Neural progenitor cell (in vitro differentiated cells): ENCODE measurements around the gene EYA4.

Experiments
- EZH2 ChIP-seq: fragments of 200-600 bp; sonication (generic); IDR thresholded peaks from 2 replicates; pipeline ENCODE4 v1.6.1; 2017; ENCODE audit warnings: antibody characterized with exemption, mild to moderate bottlenecking, moderate library complexity
- EZH2phosphoT487 ChIP-seq: fragments of 200-600 bp; sonication (generic); IDR thresholded peaks from 2 replicates; pipeline ENCODE4 v1.6.1; 2017; ENCODE audit warnings: antibody characterized with exemption
- TF ChIP-seq, protein P1 (sequence below): fragments of 200-600 bp; sonication (generic); IDR thresholded peaks from 2 replicates; pipeline ENCODE4 v1.5.1; 2017; ENCODE audit warnings: antibody characterized with exemption, mild to moderate bottlenecking

DNA sequence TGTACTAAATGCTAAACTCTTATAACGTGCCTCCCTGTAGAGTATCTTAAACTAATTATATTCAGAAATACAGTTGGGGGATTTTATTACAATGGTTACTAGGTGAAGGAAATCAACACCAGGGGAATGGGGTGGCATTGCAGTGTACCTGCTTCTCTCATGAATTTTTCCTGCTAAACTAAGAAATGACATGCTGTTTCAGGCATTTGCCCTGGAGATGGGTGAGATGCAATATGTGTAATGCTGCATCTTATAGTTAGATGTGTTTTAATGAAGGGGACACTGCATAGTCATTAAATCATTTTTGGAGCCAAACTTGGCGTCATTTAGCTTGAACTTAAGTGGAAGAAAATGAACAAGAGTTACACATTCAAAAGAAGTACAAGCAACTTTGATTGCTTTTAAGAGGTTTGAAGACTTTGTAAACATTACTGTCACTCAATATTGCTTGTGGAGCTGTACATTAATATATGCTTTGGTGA, 4.3 kb downstream of the EYA4 start:
- TF ChIP-seq, protein P1, sequence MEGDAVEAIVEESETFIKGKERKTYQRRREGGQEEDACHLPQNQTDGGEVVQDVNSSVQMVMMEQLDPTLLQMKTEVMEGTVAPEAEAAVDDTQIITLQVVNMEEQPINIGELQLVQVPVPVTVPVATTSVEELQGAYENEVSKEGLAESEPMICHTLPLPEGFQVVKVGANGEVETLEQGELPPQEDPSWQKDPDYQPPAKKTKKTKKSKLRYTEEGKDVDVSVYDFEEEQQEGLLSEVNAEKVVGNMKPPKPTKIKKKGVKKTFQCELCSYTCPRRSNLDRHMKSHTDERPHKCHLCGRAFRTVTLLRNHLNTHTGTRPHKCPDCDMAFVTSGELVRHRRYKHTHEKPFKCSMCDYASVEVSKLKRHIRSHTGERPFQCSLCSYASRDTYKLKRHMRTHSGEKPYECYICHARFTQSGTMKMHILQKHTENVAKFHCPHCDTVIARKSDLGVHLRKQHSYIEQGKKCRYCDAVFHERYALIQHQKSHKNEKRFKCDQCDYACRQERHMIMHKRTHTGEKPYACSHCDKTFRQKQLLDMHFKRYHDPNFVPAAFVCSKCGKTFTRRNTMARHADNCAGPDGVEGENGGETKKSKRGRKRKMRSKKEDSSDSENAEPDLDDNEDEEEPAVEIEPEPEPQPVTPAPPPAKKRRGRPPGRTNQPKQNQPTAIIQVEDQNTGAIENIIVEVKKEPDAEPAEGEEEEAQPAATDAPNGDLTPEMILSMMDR = no peak
- TF ChIP-seq EZH2 (no peak), EZH2phosphoT487 (no peak)
